Heart left ventricle (tissue), 13 donors: Measurements from ENCODE around the gene FBXO5.
"Not testable (repeated sequence)": the region's sequence is repeated elsewhere in the genome, so short reads cannot be mapped to it uniquely, and the experiment has no call there.

Experiments used
- POLR2A ChIP-seq, 2 donors: fragments of 450-650 bp; IDR thresholded peaks; one replicate each; pipeline ENCODE4 v1.6.1; 2017; ENCODE audit warnings: antibody characterized with exemption in 2 of 2, mild to moderate bottlenecking in 2 of 2, moderate library complexity in 2 of 2
- TF ChIP-seq, protein P1 (sequence below), 12 donors: fragments of 200-600 bp; sonication (generic) in 4 of 12; IDR thresholded peaks; one replicate each; pipeline versions ENCODE4 v1.5.0 to v1.8.0; 2018 to 2022; ENCODE audit warnings: antibody characterized with exemption in 12 of 12, mild to moderate bottlenecking in 5 of 12
- donor health status: ischemic (EF 13 %, LVEDD 7.1; RV severe dilation, severe dysfunction).
- donor health status: DM: no; HTN: yes; CAD: no.
- donor health status: DM: no; HTN: no; CAD: no.
- donor health status: ischemic (EF 25% LVEDD 6.9; RV normal size, moderate dysfunction).
- donor health status: ischemic (EF 25% LVEDD 5.7; RV mildly dilated, moderate dysfunction).
- donor health status: ischemic (EF 35%, LVEDD 5.7; RV mildly dilated, moderate dysfunction).
- donor health status: nonischemic (EF 11% LVEDD 7.7; RV severe dilation, severe dysfunction).
- donor health status: DM: yes; HTN: yes; CAD: no.
- donor health status: PGD.
- donor health status: ischemic (EF 29% LVEDD 5.4; RV normal size, mild dysfunction).
- donor health status: nonischemic (EF 23%, LVEDD 6.1; RV moderate dilation, normal function).

GRCh38 chr6:152999538-152999937 lies 16.7 kb upstream of the FBXO5 start:
- TF ChIP-seq, protein P1, sequence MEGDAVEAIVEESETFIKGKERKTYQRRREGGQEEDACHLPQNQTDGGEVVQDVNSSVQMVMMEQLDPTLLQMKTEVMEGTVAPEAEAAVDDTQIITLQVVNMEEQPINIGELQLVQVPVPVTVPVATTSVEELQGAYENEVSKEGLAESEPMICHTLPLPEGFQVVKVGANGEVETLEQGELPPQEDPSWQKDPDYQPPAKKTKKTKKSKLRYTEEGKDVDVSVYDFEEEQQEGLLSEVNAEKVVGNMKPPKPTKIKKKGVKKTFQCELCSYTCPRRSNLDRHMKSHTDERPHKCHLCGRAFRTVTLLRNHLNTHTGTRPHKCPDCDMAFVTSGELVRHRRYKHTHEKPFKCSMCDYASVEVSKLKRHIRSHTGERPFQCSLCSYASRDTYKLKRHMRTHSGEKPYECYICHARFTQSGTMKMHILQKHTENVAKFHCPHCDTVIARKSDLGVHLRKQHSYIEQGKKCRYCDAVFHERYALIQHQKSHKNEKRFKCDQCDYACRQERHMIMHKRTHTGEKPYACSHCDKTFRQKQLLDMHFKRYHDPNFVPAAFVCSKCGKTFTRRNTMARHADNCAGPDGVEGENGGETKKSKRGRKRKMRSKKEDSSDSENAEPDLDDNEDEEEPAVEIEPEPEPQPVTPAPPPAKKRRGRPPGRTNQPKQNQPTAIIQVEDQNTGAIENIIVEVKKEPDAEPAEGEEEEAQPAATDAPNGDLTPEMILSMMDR (IDR thresholded peaks at IDR 0.05): not testable (repeated sequence)
- not testable (repeated sequence) for TF ChIP-seq POLR2A (IDR thresholded peaks at IDR 0.05)
